K562 (cell line): Measurements from ENCODE around the gene FKRP. TPM values are rescaled to one million over a fixed set of nuclear protein-coding genes. Genes with fewer than 3 reads are reported as not detected.
A peak's percentile ranks its signal among the peaks of the same experiment; 100 is the strongest.

Source experiments
- CEBPG ChIP-seq, 3 experiments: fragments of 200-800 bp in 1 of 3; sonication (Bioruptor generic) in 1 of 3; sonication (generic) in 1 of 3; formaldehyde crosslinking in 1 of 3; IDR thresholded peaks in 2 of 3; conservative IDR thresholded peaks in 1 of 3; 2 replicates each; pipeline versions ENCODE4 v1.6.1 to v1.8.0; 2016 to 2022; ENCODE audit warnings: missing compliant biosample characterization in 2 of 3, missing genetic modification characterization in 2 of 3, mild to moderate bottlenecking in 1 of 3, missing genetic modification reagents in 1 of 3
- CUX1 ChIP-seq: fragments of 200-800 bp; sonication (Bioruptor generic); IDR thresholded peaks from 2 replicates; pipeline ENCODE4 v1.6.1; 2016; ENCODE audit warnings: missing genetic modification characterization, missing compliant biosample characterization
- ETS1 ChIP-seq: conservative IDR thresholded peaks from 2 replicates; pipeline ENCODE4 v1.6.1; 2011; ENCODE audit warnings: low read depth, mild to moderate bottlenecking, low read length; ENCODE audit not compliant: control insufficient read depth
- KDM5B ChIP-seq: fragments of 200-600 bp; sonication (generic); IDR thresholded peaks from 2 replicates; pipeline ENCODE4 v1.6.1; 2012; ENCODE audit warnings: low read depth, mild to moderate bottlenecking, moderate library complexity, low read length, control low read depth, inconsistent platforms; ENCODE audit not compliant: insufficient replicate concordance
- POU5F1 ChIP-seq: fragments of 150-350 bp; IDR thresholded peaks from 2 replicates; pipeline ENCODE4 v1.6.1; 2014; ENCODE audit warnings: borderline replicate concordance, low read length, low read depth, mild to moderate bottlenecking; ENCODE audit not compliant: partially characterized antibody
- RREB1 ChIP-seq: fragments of 250-450 bp; sonication (Bioruptor Pico); IDR thresholded peaks from 2 replicates; pipeline ENCODE4 v1.4.0; 2020
- ZBED1 ChIP-seq: IDR thresholded peaks from 2 replicates; pipeline ENCODE4 v1.6.1; 2014
- ZNF347 ChIP-seq: fragments of 450-650 bp; formaldehyde crosslinking; IDR thresholded peaks from 2 replicates; pipeline ENCODE4 v1.4.0; 2020; ENCODE audit warnings: low read depth, mild to moderate bottlenecking, moderate library complexity
- ZNF41 ChIP-seq: fragments of 250-450 bp; sonication (Bioruptor Pico); conservative IDR thresholded peaks from 2 replicates; pipeline ENCODE4 v1.4.0; 2020; ENCODE audit warnings: mild to moderate bottlenecking
- ZNF507 ChIP-seq: conservative IDR thresholded peaks from 2 replicates; pipeline ENCODE4 v1.6.1; 2017; ENCODE audit warnings: missing genetic modification characterization, missing compliant biosample characterization
- ZNF668 ChIP-seq: fragments of 250-450 bp; sonication (Bioruptor Pico); IDR thresholded peaks from 2 replicates; pipeline ENCODE4 v1.8.0; 2022; ENCODE audit warnings: mild to moderate bottlenecking, inconsistent platforms
- polyA plus RNA-seq, 8 experiments: library from polyadenylated mRNA; depleted of rRNA in 4 of 8; stranded (reverse) in 5 of 8; unstranded in 3 of 8; fragments of >200 nt; fragmentation: Nextera tagmentation in 2 of 8; fragmentation: Illumina TruSeq in 1 of 8; extraction: Ambion mirVana in 2 of 8; extraction: Trizol in 1 of 8; gene quantifications; 2 replicates each; pipeline versions ENCODE4 v1.2.1 to v1.2.3, GENCODE V29; 2011 to 2014; ENCODE audit warnings: inconsistent platforms in 1 of 8, missing spikeins in 1 of 8
- total RNA-seq, 7 experiments: library from RNA; depleted of rRNA in 6 of 7; stranded (reverse); fragments of >200 nt in 6 of 7; fragmentation: Illumina TruSeq in 2 of 7; extraction: Trizol in 2 of 7; gene quantifications; 2 replicates each; pipeline versions ENCODE4 v1.2.1 to v1.2.3, GENCODE V29; 2011 to 2021; ENCODE audit warnings: low replicate concordance in 1 of 7

The FKRP gene
- total and polyA plus RNA-seq, 9 of the 15 experiments (the other 6 are each of a cell fraction or from before 2014, with no cell fraction given), result 0.68 to 16.1 (median 6.5) TPM

- TF ChIP-seq CUX1 (CRISPR knock-in tag), result no peak
- no peak for TF ChIP-seq ZNF41 (CRISPR knock-in tag)
- no peak for TF ChIP-seq KDM5B
- no peak for TF ChIP-seq ZBED1
- TF ChIP-seq RREB1 (CRISPR knock-in tag), result peak; percentile 31; the same call in 1 of the 2 replicates
- no peak for TF ChIP-seq ZNF668 (CRISPR knock-in tag)
- no peak for TF ChIP-seq ZNF507
- TF ChIP-seq POU5F1, result no peak
- no peak for TF ChIP-seq CEBPG (CRISPR knock-in tag; IDR thresholded peaks at IDR 0.05)
- no peak for TF ChIP-seq CEBPG (tag; conservative IDR thresholded peaks at IDR 0.05 in 1 of 2, IDR thresholded peaks at IDR 0.05 in 1 of 2)
- TF ChIP-seq ETS1, result peak; percentile 18; the same call in 1 of the 2 replicates
- no peak for TF ChIP-seq ZNF347
Observed at GRCh38 chr19:46746281-46747057, 612 bp downstream of the FKRP start, which contains the start of gene STRN4 (continued).
